GM21825 (cell line): ENCODE measurements around the gene ULBP2.
"Not testable (repeated sequence)": the region's sequence is repeated elsewhere in the genome, so short reads cannot be mapped to it uniquely, and the experiment has no call there.

Source experiments
- ATAC-seq: cut with Tn5 transposase; IDR thresholded peaks from one replicate; pipeline ENCODE4 v1.9.1; 2021; ENCODE audit warnings: mild to moderate bottlenecking, moderate library complexity; ENCODE audit not compliant: unreplicated experiment

Gene ULBP2

DNA sequence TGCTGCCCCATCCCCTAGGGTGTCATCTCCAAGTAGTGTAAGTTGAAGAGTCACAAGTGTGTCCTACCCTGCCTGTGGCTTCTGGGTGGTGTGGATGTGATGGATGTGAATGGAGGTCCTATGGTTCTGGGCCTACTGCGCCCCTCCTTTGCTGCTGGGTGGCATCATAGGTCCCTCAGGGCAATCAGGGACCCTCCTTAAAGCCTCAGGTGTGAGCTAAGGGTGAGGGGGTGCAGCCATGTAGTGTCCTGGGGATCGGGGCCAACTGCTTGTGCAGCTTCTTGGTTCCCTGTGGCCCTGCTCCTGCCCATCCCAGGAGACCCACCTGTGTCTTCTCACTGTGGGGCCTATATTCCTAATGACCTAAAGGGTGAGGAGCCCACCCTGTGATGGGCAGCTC is 24.5 kb downstream of the ULBP2 start:
- not testable (repeated sequence) for ATAC-seq

DNA sequence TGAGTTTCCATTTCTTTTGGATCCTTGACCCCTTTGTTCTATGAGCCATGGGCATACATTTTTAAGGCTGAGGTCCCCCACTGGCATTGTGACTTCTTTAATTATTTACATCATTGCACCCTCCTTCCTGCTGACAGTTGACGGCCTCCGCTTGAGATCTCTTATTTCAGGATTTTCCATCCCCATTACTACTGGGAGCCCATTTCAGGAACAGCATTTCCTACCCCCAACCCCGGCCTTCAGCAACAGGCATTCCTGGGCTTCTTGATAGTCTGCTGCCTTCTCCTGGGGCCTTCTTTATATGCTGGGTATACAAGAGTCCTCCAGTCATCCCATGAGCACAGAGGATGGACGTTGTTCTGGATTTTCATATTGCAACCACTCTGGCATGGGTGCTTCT is 25.8 kb downstream of the ULBP2 start:
- ATAC-seq: no peak

DNA sequence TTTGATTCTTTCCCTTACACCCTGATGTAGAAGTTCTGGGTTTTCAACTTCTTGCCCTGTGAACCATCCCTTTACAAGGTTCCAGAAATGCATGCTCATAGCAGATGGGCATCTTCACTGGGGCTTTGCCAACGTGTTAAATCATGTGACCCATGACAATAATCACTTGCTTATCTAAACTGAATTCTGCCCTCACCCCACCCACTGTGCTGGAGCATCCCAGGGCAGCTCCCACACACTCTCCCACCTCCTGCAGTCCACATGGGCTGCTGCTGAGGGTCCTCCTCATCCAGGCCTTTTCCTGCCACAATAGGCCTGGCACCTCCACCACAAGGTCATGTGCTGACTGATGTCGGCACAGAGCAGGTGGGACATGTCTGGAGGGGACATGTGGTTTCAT is 26.2 kb downstream of the ULBP2 start:
- ATAC-seq: not testable (repeated sequence)

DNA sequence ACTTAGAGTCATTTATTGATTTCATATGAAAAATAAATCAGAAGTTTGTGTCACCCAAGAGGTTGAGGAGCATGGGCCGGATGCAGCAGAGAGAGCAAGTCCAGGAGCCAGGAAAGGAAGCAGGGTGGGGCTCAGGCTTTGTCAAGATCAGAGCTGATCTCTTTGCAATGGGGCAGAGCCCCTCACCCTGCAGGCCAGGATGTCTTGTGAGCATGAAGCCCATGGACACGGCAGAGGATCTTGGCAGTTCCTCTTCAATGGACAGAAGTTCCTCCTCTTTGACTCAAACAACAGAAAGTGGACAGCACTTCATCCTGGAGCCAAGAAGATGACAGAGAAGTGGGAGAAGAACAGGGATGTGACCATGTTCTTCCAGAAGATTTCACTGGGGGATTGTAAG is 27.1 kb downstream of the ULBP2 start:
- not testable (repeated sequence) for ATAC-seq

DNA sequence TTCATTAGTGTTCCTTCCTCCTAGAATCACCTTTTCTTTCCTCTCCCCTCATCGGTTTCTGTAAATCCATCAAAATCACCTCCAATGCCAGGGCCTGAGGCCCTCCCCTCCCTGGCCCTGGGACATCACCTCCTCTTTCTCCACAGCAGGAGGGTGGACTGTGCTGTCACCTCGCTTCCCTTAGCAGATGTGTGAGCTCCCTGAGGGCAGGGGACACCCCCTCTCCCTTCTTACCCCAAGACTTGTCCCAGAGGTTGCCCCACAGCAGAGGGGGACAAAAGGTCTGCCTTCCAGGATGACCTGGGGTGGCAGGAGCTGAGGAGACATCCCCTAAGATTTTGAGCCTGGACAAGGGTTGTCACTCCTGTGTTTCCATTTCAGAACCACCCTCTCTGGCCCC is 27.8 kb downstream of the ULBP2 start:
- no peak for ATAC-seq

DNA sequence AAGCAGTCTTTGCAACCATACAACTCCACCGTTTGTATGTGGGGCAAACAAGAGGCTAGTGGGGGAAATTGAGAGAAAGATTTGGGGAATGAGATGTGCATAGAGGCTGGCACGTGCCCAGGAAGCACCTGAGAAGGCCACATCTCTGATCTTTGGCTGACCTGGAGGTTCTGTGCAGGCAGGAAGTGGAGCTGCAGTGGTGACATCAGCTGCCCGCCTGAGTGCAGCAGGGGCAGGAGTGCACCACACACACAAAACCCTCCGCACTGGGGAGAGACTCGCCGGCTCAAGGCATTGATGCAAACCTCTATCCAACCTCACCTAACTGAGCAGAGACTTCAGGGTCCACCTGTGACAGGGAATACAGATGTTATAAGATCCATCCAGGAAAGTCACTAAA is 32.6 kb downstream of the ULBP2 start:
- not testable (repeated sequence) for ATAC-seq

DNA sequence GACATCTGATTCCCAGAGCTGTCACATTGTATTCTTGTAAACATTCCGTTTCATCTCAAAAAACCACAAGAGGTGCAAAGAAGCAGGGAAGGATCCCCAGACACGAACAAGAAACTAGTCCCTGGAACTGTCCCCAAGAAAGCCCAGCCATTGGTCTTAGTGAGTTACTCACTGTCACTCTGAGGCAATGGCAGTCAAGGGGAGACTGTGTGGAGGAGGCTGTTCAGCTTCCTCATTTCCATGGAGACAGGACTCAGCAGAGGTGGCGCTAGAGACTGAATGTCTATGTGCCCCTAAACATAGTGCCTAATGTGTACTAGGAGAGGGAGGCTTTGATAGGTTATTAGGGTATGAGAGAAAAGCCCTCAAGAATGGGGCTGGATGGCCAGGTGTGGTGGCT is 33.0 kb downstream of the ULBP2 start:
- no peak for ATAC-seq

DNA sequence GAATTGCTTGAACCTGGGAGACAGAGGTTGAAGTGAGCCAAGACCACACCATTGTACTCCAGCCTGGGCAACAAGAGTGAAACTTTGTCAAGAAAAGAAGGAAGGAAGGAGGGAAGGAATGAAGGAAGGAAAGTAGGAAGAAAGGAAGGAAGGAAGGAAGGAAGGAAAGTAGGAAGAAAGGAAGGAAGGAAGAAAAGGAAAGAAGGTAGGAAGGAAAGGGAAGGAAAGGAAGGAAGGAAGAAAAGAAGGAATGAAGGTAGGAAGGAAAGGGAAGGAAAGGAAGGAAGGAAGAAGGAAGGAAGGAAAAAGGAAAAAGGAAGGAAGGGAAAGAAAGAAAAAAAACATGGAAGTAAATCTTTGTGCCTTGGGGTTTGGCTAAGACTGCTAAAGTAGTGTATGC is 33.6 kb downstream of the ULBP2 start:
- no peak for ATAC-seq

DNA sequence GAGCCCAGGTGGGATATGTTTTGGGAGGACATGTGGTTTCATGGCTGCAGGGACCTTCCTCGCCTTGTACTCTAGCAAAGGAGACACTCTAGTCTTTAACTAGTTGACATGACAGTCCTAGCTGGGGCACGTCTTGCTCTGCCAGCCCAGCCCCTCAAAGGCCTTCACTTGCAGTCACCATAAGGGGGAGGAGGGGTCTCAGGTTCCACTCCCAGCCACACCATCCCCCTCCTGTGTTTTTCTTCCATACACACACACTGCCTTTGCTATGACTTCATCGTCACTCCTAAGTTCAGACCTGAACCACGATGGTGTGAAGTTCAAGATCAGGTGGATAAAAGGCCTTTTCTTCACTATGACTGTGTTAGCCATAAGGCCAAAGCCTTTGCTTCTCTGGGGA is 35.4 kb downstream of the ULBP2 start:
- ATAC-seq: no peak

DNA sequence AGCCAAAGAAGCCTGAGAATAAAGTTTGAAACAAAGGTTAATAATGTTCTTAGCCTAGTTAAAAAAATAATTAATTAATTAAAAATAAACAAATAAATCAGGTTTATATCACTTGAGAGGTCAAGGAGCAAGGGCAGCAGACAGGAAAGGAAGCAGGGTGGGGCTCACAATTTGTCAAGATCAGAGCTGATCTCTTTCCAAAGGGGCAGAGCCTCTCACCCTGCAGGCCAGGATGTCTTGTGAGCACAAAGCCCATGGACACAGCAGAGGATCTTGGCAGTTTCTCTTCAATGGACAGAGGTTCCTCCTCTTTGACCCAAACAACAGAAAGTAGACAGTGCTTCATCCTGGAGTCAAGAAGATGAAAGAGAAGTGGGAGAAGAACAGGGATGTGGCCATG is 36.8 kb downstream of the ULBP2 start:
- ATAC-seq: no peak

DNA sequence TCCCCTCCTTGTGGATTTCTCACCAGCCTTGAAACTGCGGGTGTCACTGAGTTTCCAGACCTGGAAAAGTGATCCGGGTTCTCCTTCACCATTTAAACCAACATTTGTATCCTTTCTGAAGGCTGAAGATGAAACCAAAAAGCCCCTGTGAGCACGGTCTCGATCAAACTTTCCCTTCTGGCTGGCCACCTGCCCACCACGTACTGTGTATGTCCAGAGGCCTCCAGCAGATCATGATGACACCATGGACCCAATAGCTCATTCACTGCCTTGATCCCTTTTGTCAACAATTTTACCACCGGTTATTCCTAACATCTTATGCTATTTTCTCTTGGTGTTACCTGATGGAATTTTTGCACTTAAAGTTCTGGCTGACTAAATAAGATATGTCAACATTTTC is 37.5 kb downstream of the ULBP2 start:
- ATAC-seq: no peak

DNA sequence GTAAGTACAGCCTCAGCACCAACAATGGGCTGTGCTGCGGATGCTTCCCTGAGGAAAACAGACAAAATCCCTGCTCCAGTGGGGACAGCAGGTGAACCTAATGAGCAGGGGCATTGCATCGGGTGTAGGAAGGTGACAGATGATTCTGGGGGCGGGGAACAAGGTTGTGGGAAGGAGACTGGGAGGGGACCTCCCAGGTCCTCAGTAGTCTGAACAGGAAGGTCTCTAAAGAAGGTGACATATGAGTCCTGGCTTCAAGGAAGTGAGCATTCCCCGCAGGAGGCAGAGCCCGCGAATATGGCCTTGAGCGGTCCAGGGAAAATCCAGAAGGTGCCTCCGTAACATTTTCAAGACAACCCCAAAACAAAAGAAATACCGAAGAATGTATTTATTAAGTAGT is 41.3 kb downstream of the ULBP2 start:
- ATAC-seq: no peak

DNA sequence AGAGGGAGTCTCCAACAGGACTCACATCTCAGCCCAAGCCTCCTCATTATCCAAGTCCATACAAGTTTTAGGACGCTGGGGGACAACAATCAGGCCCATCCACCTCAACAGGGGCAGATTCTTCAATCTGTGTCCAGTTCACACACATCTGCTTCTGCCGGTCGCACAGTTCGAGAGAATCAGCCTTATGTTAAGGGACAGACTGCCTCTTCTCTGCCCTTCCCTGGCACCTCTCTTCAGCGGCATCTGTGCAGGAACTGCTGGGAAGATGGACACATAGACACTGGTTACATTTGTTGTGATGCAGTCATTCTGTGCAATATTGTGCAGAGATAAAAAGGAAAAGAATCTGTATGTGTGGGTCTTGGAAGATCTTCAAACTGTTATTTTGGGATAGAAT is 43.0 kb downstream of the ULBP2 start:
- ATAC-seq: no peak

DNA sequence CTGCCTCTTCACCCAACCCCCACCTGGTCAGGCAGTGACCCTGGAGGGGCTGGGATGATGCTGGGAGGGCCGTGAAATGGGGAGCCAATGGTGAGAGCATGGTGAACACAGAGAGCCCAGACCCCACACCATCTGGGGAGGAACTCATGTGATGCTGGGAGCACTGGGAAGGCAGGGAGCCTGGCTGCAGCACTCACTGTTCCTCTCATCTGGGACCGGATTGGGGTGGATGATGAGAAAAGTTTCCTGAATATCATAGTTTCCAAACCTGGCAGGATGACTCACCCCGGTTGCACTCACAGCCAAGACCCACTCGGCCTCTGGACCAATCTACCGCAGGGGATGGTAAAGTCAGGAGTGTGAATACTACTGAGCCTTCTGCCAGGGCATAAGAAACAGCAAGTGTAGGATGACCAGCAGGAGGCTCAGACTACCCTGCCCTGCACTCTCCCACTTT is 43.7 kb downstream of the ULBP2 start:
- ATAC-seq: no peak

DNA sequence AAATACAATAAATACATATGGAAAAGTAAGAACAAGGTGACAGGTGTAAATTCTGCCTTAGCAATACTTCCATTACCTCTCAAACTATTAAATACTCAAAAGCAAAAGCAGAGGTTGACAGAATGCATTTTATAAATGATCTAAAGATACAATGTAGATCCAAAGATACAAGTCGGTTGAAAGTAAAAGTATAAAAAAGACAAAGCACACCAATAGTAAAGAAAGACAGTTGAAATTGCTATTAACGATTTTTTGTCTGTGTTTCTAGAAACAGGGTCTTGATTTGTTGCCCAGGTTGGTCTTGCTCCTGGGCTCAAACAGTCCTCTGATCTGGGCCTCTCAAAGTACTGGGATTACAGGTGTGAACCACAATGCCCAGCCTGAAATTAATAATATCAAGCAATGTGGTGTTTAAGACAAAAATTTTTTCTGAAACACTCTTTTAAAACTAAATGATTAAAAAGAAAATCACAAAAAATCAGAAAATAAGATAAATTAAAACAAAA is 45.8 kb downstream of the ULBP2 start:
- no peak for ATAC-seq

DNA sequence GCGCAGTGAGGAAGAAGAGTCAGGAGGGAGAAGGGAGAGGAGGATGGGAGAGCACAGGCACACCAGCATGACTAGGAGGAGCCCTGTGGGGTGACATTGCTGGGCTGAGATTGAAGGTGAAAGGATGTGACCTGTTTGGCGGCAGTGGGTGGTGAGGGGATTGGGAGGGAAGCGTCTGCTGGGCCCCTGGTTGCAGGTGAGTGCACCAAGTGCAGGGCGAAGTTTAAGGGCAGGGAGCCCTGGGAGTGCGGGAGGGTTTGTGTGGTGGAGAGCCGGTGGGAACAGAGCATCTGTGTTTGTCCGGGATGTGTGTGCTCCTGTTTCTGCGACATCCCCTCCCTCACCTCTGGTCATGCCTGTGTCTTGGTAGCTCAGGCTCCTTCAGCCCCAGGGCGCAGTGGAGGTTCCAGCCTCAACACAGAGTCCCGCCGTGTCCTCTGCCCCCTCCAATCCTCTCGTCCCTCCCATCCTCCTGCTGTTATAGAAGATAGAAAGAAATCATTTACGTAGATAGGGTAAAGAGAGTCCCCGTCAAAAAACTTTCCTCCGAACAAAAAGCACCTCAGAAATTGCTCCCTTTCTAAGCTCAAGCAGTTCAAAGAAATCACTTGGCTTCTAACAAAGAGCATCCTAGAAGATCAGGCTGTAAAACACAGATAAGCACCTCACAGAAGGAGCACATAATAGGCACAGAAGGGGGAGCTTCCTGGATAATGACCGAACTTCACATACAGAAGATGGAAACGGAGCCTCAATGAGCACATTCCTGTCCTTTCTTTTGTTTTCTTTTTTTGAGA is 46.9 kb downstream of the ULBP2 start:
- ATAC-seq: no peak

DNA sequence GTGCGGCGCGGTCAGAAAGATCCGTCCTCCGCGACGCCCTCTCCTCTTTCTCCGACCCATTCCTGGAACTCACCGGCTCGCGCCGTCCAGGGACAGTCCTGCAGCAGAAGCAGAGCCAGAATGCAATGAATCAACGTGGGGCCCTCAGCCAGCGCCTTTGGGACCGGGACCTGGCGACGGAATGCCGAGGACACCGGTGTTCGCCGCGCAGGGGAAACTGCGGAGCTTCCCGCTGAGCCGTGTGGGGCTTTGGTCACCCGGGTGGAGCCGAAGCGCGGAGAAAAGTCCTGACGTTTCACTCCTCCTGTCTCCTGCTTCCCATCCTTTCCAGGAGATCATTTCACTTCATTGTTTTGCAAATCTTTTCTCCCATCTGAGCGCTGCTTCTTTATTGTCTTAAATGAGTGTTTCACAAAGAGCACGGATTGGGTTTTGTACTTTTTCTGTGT is 48.4 kb downstream of the ULBP2 start:
- ATAC-seq: no peak

DNA sequence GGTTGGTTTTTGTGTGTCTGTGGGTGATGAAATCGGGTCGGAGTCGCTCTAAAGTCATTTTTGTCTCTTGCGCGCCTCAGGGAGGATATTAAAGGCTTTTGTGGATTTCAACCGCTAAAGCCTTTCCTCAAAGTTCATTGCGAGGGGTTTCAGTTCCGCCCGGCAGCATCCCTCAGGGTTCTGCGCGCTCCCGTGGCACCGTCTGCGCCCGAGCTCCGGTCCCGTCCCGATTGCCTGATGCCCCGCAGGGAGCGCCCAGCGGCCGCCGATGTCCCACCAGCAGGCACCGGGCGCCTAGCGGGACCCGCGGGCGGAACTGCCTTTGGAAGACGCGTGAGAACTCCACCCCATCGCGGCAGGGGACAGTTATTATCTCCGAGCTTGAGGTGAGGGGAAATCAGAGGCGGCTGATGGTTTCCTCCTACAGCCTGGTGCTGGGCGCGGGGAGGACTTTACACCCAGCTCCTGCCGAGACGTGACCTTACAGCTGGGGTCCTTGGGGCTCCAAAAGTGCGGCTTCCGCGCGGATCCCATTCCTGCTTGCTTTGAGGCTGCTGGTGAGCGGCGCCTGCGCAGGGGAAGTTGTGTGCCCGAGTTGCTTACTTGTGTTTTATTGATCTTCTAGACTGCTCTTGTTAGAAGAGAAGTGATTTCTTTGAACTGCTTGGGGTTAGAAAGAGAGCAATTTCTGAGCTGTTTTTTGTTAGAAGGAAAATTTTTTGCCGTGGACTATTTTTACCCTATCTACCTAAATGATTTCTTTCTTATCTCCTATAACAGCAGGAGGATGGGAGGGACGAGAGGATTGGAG is 49.1 kb downstream of the ULBP2 start:
- no peak for ATAC-seq

DNA sequence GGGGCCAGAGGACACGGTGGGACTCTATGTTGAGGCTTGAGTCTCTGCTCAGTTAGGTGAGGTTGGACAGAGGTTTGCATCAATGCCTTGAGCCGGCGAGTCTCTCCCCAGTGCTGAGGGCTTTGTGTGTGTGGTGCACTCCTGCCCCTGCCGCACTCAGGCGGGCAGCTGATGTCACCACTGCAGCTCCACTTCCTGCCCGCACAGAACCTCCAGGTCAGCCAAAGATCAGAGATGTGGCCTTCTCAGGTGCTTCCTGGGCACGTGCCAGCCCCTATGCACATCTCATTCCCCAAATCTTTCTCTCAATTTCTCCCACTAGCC is 49.6 kb downstream of the ULBP2 start:
- not testable (repeated sequence) for ATAC-seq

DNA sequence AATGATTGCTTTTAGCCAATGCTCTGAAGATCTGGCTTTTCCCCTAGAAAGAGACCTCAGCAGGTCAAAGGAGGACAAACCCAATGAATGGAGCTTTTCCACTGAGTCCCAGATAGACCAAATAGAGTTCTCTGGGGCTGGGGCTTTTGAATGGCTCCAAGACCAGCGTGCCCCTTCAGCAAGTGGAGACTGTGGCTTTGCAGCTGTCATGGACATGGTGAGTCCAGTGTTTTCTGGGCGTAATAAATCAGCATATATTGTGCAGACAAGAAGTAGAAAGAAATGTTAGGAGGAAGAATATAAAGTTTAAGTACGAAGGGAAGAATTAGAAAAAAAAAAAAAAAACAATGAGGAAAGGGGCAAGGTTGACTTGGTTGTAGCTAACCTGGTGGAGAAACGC is 50.0 kb downstream of the ULBP2 start:
- ATAC-seq: no peak

DNA sequence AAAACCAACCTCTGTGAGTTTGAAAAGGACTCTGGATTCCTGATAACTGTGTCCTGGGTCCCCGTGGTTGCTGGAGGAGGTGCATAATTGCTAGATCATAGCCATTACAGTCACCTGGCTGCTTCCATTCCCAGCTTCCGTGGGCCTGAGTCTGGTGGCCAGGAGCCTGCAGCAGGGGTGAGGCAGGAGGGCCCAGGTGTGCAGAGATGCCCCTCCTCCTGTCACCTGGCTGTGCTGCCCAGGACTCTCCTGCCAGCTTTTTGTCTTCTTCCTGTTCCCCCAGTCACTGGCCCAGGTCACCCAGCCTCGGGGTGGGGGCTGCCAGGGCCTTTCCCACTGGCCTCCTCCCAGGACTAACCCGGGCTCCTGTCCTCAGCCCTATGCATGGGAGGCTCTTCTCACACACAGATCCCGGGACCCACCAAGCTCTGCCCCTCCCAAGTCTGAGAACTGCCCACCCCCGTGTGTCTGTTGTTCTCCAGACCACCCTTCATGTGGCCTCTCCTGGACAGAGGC is 53.5 kb downstream of the ULBP2 start:
- no peak for ATAC-seq

DNA sequence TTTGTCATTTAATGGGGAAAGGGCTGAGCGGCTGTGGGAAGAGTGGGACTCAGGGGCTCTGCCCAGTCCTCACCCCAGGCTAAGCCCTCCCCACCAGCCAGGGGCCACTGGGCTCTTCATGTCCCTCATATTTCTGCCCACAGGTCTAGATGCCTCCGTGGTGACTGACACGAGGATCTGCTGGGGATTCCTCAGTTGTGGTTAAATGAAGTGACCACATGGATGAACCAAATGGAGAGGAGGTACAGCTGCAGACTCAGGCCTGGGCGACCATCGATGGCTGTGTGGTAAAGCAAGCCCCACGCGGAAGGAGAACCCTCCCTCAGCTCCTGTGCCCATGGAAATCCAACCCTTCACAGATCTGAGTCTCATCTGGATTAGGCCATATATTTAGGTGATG is 54.2 kb downstream of the ULBP2 start:
- ATAC-seq: no peak
